WTC11 (cell line): ENCODE measurements around the gene WDR7. TPM values are rescaled to one million over a fixed set of nuclear protein-coding genes. Genes with fewer than 3 reads are reported as not detected.

ENCODE experiments used
- ATAC-seq: fragments of 200-7000 bp; cut with Tn5 transposase; 2 replicates; pipeline ENCODE4 v1.10.0; 2021; ENCODE audit warnings: mild to moderate bottlenecking, moderate library complexity
- CTCF ChIA-PET: fragments of 300-600 bp; sonication (Branson Sonifier 250); formaldehyde crosslinking; loops from one replicate; lab custom pipeline; 2021; ENCODE audit warnings: antibody characterized with exemption; lab: Charles Lee
- POLR2A ChIA-PET: fragments of 350-600 bp; sonication (Branson Sonifier 250); formaldehyde crosslinking; loops from one replicate; lab custom pipeline; 2021; ENCODE audit warnings: antibody characterized with exemption; lab: Charles Lee
- DNase-seq: peaks from one replicate; pipeline ENCODE4 v3.0.0; 2021; ENCODE audit warnings: low spot score
- H3K27ac Mint-ChIP-seq: 2 replicates; pipeline ENCODE4 v1.8.0; 2021; ENCODE audit warnings: mixed read lengths
- H3K27me3 Mint-ChIP-seq: 2 replicates; pipeline ENCODE4 v1.8.0; 2021; ENCODE audit warnings: low read depth, mild to moderate bottlenecking, moderate library complexity, mixed read lengths
- H3K36me3 Mint-ChIP-seq: 2 replicates; pipeline ENCODE4 v1.8.0; 2021; ENCODE audit warnings: mixed read lengths
- H3K4me1 Mint-ChIP-seq: 2 replicates; pipeline ENCODE4 v1.8.0; 2022; ENCODE audit warnings: mixed read lengths
- H3K4me3 Mint-ChIP-seq: 2 replicates; pipeline ENCODE4 v1.8.0; 2021; ENCODE audit warnings: mild to moderate bottlenecking, moderate library complexity, mixed read lengths
- H3K9me3 Mint-ChIP-seq: 2 replicates; pipeline ENCODE4 v1.8.0; 2021; ENCODE audit warnings: mixed read lengths
- CTCF ChIP-seq: fragments of 200-600 bp; IDR thresholded peaks from 2 replicates; pipeline ENCODE4 v1.8.0; 2022; ENCODE audit warnings: antibody characterized with exemption
- E2F5 ChIP-seq: sonication (generic); formaldehyde crosslinking; IDR thresholded peaks from 2 replicates; pipeline ENCODE4 v1.8.1; 2022; ENCODE audit warnings: mild to moderate bottlenecking, moderate library complexity, missing genetic modification reagents
- FOXK1 ChIP-seq: sonication (generic); formaldehyde crosslinking; IDR thresholded peaks from 2 replicates; pipeline ENCODE4 v1.8.0; 2022; ENCODE audit warnings: mild to moderate bottlenecking, moderate library complexity, missing genetic modification reagents
- IRF1 ChIP-seq: sonication (generic); formaldehyde crosslinking; IDR thresholded peaks from 2 replicates; pipeline ENCODE4 v1.8.0; 2023; ENCODE audit warnings: missing genetic modification reagents
- IRF2 ChIP-seq: sonication (generic); formaldehyde crosslinking; IDR thresholded peaks from 2 replicates; pipeline ENCODE4 v1.8.0; 2022; ENCODE audit warnings: low read depth, missing genetic modification reagents, borderline replicate concordance
- MAX ChIP-seq: sonication (generic); formaldehyde crosslinking; IDR thresholded peaks from 2 replicates; pipeline ENCODE4 v1.8.0; 2022; ENCODE audit warnings: mild to moderate bottlenecking, missing genetic modification reagents
- NR1H2 ChIP-seq: sonication (generic); formaldehyde crosslinking; IDR thresholded peaks from 2 replicates; pipeline ENCODE4 v1.9.0; 2021; ENCODE audit warnings: mild to moderate bottlenecking, moderate library complexity, missing genetic modification reagents
- PRRX2 ChIP-seq: fragments of 250-450 bp; sonication (Bioruptor Pico); IDR thresholded peaks from 2 replicates; pipeline ENCODE4 v1.8.0; 2021; ENCODE audit warnings: mild to moderate bottlenecking
- SOX15 ChIP-seq: fragments of 250-450 bp; sonication (Bioruptor Pico); IDR thresholded peaks from 2 replicates; pipeline ENCODE4 v1.9.0; 2021; ENCODE audit warnings: mild to moderate bottlenecking
- TEAD4 ChIP-seq: sonication (generic); formaldehyde crosslinking; IDR thresholded peaks from 2 replicates; pipeline ENCODE4 v1.8.0; 2022; ENCODE audit warnings: mild to moderate bottlenecking, missing genetic modification reagents
- USF1 ChIP-seq: sonication (generic); formaldehyde crosslinking; IDR thresholded peaks from 2 replicates; pipeline ENCODE4 v1.8.0; 2022; ENCODE audit warnings: mild to moderate bottlenecking, missing genetic modification reagents
- ZBTB43 ChIP-seq: sonication (generic); formaldehyde crosslinking; IDR thresholded peaks from 2 replicates; pipeline ENCODE4 v1.8.1; 2023; ENCODE audit warnings: mild to moderate bottlenecking, missing genetic modification reagents
- ZNF121 ChIP-seq: sonication (generic); formaldehyde crosslinking; IDR thresholded peaks from 2 replicates; pipeline ENCODE4 v1.8.0; 2023; ENCODE audit warnings: missing genetic modification reagents
- ZNF263 ChIP-seq: sonication (generic); formaldehyde crosslinking; IDR thresholded peaks from 2 replicates; pipeline ENCODE4 v1.8.1; 2022; ENCODE audit warnings: low read depth, mild to moderate bottlenecking, moderate library complexity, missing genetic modification reagents
- ZNF317 ChIP-seq: sonication (generic); formaldehyde crosslinking; IDR thresholded peaks from 2 replicates; pipeline ENCODE4 v1.8.1; 2023; ENCODE audit warnings: low read depth, mild to moderate bottlenecking, moderate library complexity, missing genetic modification reagents, borderline replicate concordance
- ZNF423 ChIP-seq: fragments of 250-450 bp; sonication (Bioruptor Pico); IDR thresholded peaks from 2 replicates; pipeline ENCODE4 v2.1.2; 2022; ENCODE audit warnings: mild to moderate bottlenecking, moderate library complexity
- total RNA-seq: library from RNA; stranded (reverse); gene quantifications from 3 replicates; pipeline ENCODE4 v1.2.3, GENCODE V29; 2021
- TF ChIP-seq, protein P1 (sequence below): fragments of 250-450 bp; sonication (Bioruptor Pico); IDR thresholded peaks from 2 replicates; pipeline ENCODE4 v2.1.2; 2022; ENCODE audit warnings: mild to moderate bottlenecking, moderate library complexity
- TF ChIP-seq, protein P2 (sequence below): sonication (generic); formaldehyde crosslinking; conservative IDR thresholded peaks from 2 replicates; pipeline ENCODE4 v1.8.1; 2023; ENCODE audit warnings: mild to moderate bottlenecking, low read depth, missing genetic modification reagents, moderate library complexity

WDR7 gene
- total RNA-seq, 1 experiment from 2014 or later, result 12.2 TPM

DNA sequence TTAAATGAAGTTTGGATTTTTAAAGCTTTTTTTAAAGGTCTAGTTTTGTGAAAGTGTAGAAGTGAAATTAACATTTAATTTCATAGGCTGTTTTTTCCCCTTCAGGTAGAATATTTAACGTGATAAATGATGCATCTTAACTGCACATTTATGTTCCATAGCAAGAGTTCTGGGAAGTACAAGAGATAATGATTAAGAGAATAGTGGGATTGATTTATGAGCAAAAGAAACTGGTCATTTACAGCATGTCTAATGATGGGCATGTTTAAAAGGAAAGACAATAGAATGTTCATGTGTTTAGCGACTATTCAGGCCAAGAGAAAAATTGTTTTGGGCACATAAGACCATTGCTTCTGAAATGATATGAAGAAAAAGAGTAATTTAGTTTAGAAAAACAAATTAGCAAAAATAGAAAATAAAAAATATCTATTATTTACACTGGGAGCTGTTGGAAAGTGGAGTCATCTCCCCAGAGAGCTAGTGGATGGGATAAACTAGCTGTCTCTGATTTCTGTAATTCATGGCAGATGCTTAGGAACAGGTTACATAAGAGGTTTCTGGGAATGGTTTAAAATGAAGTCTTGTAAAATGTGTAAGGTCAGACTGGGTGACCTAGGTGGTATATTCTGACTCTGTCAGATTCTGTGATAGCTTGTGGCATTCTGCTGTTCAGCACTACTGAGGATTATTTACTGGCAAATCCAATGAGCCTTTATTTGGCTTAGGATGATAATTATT lies 60.7 kb downstream of the WDR7 start:
- DNase-seq (no peak), ATAC-seq (no peak)
- no peaks in the 10 kb centered on the region for H3K27me3 Mint-ChIP-seq
- POLR2A ChIA-PET, result no interaction called here
- no peak overlapping the region for H3K4me3 Mint-ChIP-seq
- H3K9me3 Mint-ChIP-seq, result no peaks in the 10 kb centered on the region
- H3K36me3 Mint-ChIP-seq, result no peaks in the 10 kb centered on the region
- H3K27ac Mint-ChIP-seq, result no peak overlapping the region
- CTCF ChIA-PET, result interaction anchor here (1.4 kb wide), 1 partner anchor 9 kb away, joined by 5 read pairs; no protein-coding TSS in a partner anchor
- TF ChIP-seq PRRX2, result no peak
- no peak for TF ChIP-seq ZNF263 (CRISPR knock-in tag)
- no peak for TF ChIP-seq IRF1 (CRISPR knock-in tag)
- TF ChIP-seq ZNF121 (CRISPR knock-in tag), result no peak
- TF ChIP-seq ZBTB43 (CRISPR knock-in tag), result no peak
- TF ChIP-seq ZNF423, result no peak
- no peak for TF ChIP-seq NR1H2 (CRISPR knock-in tag)
- TF ChIP-seq E2F5, result no peak
- TF ChIP-seq IRF2 (CRISPR knock-in tag), result no peak
- TF ChIP-seq, protein P1, sequence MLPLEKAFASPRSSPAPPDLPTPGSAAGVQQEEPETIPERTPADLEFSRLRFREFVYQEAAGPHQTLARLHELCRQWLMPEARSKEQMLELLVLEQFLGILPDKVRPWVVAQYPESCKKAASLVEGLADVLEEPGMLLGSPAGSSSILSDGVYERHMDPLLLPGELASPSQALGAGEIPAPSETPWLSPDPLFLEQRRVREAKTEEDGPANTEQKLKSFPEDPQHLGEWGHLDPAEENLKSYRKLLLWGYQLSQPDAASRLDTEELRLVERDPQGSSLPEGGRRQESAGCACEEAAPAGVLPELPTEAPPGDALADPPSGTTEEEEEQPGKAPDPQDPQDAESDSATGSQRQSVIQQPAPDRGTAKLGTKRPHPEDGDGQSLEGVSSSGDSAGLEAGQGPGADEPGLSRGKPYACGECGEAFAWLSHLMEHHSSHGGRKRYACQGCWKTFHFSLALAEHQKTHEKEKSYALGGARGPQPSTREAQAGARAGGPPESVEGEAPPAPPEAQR (CRISPR knock-in tag), result no peak
- TF ChIP-seq CTCF, result no peak
- TF ChIP-seq SOX15, result no peak
- no peak for TF ChIP-seq USF1 (CRISPR knock-in tag)
- TF ChIP-seq, protein P2, sequence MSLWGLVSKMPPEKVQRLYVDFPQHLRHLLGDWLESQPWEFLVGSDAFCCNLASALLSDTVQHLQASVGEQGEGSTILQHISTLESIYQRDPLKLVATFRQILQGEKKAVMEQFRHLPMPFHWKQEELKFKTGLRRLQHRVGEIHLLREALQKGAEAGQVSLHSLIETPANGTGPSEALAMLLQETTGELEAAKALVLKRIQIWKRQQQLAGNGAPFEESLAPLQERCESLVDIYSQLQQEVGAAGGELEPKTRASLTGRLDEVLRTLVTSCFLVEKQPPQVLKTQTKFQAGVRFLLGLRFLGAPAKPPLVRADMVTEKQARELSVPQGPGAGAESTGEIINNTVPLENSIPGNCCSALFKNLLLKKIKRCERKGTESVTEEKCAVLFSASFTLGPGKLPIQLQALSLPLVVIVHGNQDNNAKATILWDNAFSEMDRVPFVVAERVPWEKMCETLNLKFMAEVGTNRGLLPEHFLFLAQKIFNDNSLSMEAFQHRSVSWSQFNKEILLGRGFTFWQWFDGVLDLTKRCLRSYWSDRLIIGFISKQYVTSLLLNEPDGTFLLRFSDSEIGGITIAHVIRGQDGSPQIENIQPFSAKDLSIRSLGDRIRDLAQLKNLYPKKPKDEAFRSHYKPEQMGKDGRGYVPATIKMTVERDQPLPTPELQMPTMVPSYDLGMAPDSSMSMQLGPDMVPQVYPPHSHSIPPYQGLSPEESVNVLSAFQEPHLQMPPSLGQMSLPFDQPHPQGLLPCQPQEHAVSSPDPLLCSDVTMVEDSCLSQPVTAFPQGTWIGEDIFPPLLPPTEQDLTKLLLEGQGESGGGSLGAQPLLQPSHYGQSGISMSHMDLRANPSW (CRISPR knock-in tag), result no peak
- no peak for TF ChIP-seq TEAD4
- TF ChIP-seq ZNF317 (CRISPR knock-in tag), result no peak
- TF ChIP-seq FOXK1, result no peak
- TF ChIP-seq MAX (CRISPR knock-in tag), result no peak
- H3K4me1 Mint-ChIP-seq, result peaks cover 12% of the 10 kb centered on the region
